WI38 (cell line): Measurements from ENCODE around the gene PKNOX2.

Source experiments
- H3K4me3 ChIP-seq: 2 replicates; pipeline ENCODE4 v1.5.1; 2011; ENCODE audit warnings: low read depth, mild to moderate bottlenecking, control low read depth, low read length
- CTCF ChIP-seq: IDR thresholded peaks from 2 replicates; pipeline ENCODE4 v1.5.1; 2012; ENCODE audit warnings: low read depth, mild to moderate bottlenecking, control low read depth, low read length

Gene PKNOX2

GRCh38 chr11:125312391-125312790 lies 147.8 kb downstream of the PKNOX2 start:
- no peak overlapping the region for H3K4me3 ChIP-seq
- no peak for TF ChIP-seq CTCF

DNA sequence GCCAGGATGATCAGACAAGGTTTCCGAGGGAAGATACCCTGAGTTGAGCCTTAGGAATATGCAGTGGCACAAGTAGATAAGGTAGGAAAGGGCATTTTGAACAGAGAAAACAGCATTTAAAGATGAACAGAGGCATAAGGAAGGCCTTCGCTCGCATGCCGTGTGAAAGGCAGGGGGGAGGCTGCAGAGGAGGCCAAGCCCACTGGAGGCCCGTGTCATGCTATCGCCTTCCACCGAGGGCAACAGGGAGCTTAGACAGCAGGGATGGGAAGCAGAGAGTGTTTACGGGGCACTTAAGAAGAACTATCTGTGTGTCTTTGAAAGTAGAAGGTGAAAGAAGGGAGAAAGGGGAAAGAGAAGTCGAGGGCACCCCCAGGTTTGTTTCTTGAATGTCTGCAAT lies 148.3 kb downstream of the PKNOX2 start:
- no peak for TF ChIP-seq CTCF
- no peak overlapping the region for H3K4me3 ChIP-seq

DNA sequence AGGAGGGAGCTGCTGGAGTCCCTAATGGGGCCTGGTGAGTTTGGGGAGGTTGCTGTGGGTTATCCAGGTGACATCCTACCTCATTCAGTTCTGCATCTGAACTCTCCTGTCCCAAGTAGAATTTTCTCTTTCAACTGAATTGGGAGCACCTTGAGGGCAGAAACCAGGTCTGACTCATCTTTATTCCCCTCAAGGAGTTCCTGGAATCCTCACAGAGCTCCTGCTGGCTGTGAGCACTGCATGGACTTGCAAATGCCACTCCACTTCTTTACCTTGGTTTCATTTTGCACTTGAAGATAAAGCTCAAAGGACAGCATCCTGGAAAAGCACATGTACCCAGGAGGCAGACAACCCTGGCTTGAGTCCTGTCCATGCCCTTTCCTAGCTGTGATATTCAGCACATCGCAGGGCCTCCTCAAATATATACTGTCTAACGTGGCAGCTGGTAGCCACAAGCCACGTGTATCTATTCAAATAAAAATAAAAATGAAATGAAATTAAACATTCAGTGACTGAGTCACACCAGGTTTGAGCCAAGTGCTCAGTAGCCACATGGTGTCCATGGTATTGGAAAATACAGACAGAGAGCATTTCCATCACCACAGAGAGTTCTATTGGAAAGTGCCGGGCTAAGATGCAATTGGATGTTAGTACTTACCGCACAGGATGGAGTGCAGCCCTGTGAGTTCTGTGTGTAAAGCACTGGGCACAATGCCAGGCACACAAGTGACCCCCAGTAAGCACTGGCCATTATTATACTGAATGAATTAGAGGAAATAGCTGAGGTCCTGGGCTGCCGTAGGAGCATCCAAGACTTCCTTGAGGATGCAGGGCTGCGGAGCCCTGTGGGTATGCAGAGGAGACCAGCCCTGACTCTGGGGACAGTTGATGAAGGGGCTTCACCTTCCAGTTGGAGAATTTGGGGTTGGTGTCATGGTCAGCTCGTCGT lies 149.0 kb downstream of the PKNOX2 start:
- no peak for TF ChIP-seq CTCF
- H3K4me3 ChIP-seq = no peak overlapping the region

- TF ChIP-seq CTCF = no peak
- H3K4me3 ChIP-seq = no peak overlapping the region
Measured at GRCh38 chr11:125314276-125315078, 149.9 kb downstream of the PKNOX2 start.

DNA sequence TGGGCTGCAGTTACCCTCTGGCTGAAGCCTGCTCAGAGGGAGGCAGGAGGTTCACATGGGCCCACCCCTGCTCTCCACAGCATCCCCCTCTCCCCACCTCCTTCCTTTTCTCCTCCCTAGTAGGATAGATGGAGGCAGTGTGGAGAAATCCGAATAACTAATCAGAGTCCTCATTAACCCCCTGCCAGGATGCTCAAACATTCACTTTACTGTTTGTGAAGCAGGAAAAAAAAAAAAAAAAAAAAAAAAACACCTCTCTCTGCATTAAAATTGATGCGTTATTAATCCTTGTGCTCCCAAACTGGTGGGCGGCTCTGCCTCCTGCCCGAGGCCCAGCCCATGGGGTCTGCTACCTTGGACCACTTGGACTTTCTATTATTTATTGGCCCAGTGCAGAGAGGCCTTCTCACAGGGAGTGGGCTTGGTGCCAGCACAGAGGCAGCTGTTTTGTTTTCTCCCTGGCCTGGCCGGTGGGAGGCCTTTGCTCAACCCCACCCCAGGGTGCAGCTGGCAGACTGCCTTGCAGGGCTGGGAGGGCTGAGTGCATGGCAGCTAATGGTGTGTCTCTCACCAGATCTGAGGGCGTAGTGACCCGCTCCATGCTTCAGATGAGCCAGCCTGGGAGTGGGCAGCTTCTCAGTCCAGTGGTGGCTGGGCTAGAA lies 150.7 kb downstream of the PKNOX2 start:
- TF ChIP-seq CTCF = no peak
- no peak overlapping the region for H3K4me3 ChIP-seq

GRCh38 chr11:125317416-125317815 lies 152.9 kb downstream of the PKNOX2 start:
- no peak for TF ChIP-seq CTCF
- no peak overlapping the region for H3K4me3 ChIP-seq
